D721Med (cell line): ENCODE results near the gene HNRNPL.
"Not testable (repeated sequence)": the region's sequence is repeated elsewhere in the genome, so short reads cannot be mapped to it uniquely, and the experiment has no call there.

ENCODE experiments used
- DNase-seq: peaks from one replicate; pipeline ENCODE4 v3.0.0; 2011; ENCODE audit warnings: low spot score; ENCODE audit not compliant: insufficient read length
- FAIRE-seq: peaks from 2 replicates; lab custom pipeline; 2011; peaks lifted over from hg19 to GRCh38; lab: Jason Lieb, UNC
- CTCF ChIP-seq: IDR thresholded peaks from 2 replicates; pipeline ENCODE4 v1.5.1; 2012; ENCODE audit warnings: mild to moderate bottlenecking, control low read depth; ENCODE audit not compliant: insufficient read depth; ENCODE audit errors: missing control alignments

The HNRNPL gene

GRCh38 chr19:38801359-38802095 is 48.3 kb downstream of the HNRNPL start:
- TF ChIP-seq CTCF, result no peak
- FAIRE-seq (no peak), DNase-seq (no peak)

- no peak for TF ChIP-seq CTCF
- no peak for FAIRE-seq
- no peak for DNase-seq
These were observed 49.0 kb downstream of the HNRNPL start for GRCh38 chr19:38800577-38801347.

GRCh38 chr19:38799104-38799503 is 50.7 kb downstream of the HNRNPL start:
- TF ChIP-seq CTCF, result no peak
- FAIRE-seq (no peak), DNase-seq (no peak)

GRCh38 chr19:38797781-38798180 is 52.0 kb downstream of the HNRNPL start:
- not testable (repeated sequence) for DNase-seq, FAIRE-seq

GRCh38 chr19:38796154-38796553 is 53.6 kb downstream of the HNRNPL start:
- no peak for DNase-seq
- TF ChIP-seq CTCF, result no peak
- FAIRE-seq, result no peak

GRCh38 chr19:38795549-38795948 is 54.2 kb downstream of the HNRNPL start:
- DNase-seq (no peak), FAIRE-seq (no peak)
- TF ChIP-seq CTCF, result no peak

- FAIRE-seq (no peak), DNase-seq (no peak)
- TF ChIP-seq CTCF, result no peak
These were observed 56.1 kb downstream of the HNRNPL start for GRCh38 chr19:38793671-38794070.
